ENCODE results near the gene B3GNT2. TPM values are rescaled to one million over a fixed set of nuclear protein-coding genes. Genes with fewer than 3 reads are reported as not detected.

B3GNT2 gene
- total RNA-seq, 2 experiments from 2014 or later = 74.1 to 77.9 TPM

Small RNA genes lying within 50 kb of the gene (microRNA-seq; reads per million reads assigned to microRNA genes)
- gene MIR5192 (ENCODE audit: borderline microRNAs expressed) = not detected

Measured in CD8-positive, alpha-beta T cell (primary cell).